GM18873 (cell line): ENCODE results near the gene ING4.
"Not testable (repeated sequence)": the region's sequence is repeated elsewhere in the genome, so short reads cannot be mapped to it uniquely, and the experiment has no call there.

Source experiments
- ATAC-seq: cut with Tn5 transposase; IDR thresholded peaks from one replicate; pipeline ENCODE4 v1.9.1; 2021; ENCODE audit warnings: mild to moderate bottlenecking, moderate library complexity, moderate number of reproducible peaks; ENCODE audit not compliant: unreplicated experiment, low FRiP score

The ING4 gene

DNA sequence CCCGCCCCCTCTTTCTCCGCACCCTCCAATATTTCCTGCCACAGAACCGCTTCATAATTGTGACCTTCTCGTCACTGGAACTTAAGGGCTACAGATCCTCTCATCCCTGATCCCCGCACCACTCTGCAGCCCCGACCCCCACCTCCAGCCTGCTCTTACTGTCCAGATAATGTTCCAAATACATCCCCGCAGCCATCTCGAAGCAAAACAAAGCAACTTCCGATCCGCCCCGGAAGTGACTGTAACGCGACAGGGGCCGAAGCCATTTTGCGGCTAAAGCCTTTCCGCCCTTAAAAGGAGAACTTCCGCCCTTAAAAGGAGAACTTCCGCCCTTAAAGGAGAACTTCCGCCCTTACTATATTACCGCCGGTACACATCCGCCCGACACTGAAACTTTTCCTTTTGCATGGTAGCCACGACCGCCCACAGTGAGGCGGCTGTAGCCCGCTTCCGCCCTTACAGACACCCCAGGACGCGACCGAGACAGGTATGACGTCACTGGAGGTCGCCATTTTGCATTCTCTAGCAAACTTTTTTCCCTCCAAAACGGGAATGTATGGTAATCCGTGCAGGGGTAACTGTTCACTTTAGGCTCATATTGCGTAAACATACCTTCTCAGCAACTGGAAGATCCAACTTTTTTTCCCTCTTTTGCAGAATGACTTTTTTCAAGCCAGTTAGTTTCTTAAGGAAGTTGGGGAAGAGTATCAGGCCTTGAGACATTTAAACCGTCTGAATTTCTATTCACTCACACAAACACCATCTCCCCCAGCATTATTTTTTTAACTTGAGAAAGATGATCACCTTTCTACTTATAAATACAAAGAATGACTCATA, at the start of gene ING4:
TSS of gene ING4 (minus strand) at position 214 of the 837 bp plus-strand sequence. CDS start at position 196, 18 bp downstream.
- ATAC-seq = peak; percentile 83

DNA sequence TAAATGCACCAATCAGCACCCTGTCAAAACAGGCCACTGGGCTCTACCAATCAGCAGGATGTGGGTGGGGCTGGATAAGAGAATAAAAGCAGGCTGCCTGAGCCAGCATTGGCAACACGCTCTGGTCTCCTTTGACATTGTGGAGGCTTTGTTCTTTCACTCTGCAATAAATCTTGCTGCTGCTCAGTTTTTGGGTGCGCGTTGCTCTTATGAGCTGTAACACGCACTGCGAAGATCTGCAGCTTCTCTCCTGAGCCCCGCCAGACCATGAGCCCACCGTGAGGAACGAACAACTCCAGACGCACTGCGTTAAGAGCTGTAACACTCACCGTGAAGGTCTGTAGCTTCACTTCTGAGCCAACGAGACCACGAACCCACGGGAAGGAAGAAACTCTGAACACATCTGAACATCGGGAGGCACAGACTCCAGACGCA, 46.1 kb upstream of the ING4 start:
- ATAC-seq = no peak

DNA sequence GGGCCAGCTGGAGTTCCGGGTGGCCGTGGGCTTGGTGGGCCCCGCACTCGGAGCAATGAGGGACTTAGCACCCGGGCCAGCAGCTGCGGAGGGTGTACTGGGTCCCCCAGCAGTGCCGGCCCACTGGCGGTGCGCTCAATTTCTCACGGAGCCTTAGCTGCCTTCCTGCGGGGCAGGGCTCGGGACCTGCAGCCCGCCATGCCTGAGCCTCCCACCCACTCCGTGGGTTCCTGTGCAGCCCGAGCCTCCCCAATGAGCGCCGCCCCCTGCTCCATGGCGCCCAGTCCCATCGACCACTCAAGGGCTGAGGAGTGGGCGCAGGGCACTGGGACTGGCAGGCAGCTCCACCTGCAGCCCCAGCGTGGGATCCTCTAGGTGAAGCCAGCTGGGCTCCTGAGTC, 45.4 kb upstream of the ING4 start:
- not testable (repeated sequence) for ATAC-seq

DNA sequence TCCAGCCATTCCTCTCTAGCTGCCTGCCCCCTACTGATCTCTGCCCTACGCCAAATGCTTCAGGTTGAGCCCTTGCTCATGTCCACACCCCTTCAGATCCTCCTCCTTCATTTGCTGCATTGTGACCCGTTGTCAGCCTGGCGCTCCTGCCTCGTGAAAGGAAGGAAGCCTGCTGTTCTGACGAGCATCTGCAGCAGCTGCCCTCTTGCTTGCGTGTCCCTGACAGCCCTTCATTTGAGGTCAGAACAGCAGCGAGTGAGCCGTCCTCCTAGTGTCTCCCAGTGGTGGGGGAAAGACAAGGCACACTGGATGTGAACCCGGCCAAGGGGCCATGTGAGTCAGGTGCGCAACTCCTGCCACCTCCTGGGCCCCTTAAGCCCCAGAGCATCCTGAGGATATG, 40.7 kb upstream of the ING4 start:
- no peak for ATAC-seq

DNA sequence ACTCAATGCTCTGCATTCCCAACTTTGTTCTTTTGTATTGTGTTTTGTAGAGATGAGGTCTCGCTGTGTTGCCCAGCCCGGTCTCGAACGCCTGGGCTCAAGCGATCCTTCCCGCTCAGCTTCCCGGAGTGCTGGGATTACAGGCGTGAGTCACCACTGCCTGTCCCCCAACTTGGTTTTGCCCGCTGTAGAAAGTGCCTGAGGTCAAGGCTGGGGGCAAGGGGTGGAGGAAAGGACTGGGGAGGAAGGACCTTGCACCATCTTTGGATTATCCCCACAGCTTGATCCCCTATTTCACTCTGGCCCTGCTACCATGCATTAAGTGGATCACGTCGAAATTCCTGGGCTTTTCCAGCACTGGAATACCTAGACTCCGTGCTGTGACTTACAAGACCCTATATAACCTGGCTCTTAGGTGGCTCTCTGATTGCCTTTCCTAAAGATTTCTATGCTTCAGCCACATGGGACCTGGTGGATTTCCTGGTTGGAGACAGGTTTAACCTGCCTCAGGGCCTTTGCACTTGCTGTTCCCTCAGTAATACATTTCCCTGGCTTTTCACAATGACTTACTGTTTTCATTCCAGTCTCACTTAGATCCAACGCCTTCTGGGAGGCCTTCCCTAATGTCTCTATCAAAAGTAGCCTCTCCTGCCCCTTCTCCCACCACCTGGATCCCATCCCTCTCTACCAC, 38.3 kb upstream of the ING4 start:
- ATAC-seq = no peak

DNA sequence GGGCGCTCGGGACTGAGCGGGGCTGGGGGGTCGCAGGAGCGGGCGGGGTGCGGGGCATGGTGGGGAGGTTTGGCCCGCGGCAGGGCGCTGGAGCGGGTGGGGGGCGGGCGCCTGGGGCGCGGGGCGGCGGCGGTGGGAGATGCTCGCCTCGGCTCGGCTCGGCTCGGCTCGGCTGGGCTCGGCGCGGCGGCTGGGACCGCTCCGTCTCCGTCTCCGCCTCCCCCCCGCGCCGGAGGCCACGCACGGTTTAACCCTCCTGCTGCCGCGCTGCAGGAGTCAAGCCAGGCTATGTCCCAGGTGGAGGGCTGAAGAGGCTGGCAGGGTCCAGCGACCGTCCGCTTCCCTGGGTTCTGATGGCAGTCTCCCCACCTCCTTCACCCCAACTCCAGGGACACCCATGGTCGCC, 37.7 kb upstream of the ING4 start, which contains the start of gene PIANP:
TSS of gene PIANP (minus strand) at position 170 of the 406 bp plus-strand sequence. CDS start 2,754 bp downstream, outside the sequence.
- no peak for ATAC-seq

GRCh38 chr12:6699989-6700645, 37.2 kb upstream of the ING4 start:
- ATAC-seq = no peak

GRCh38 chr12:6699259-6699988, 36.5 kb upstream of the ING4 start:
- no peak for ATAC-seq

GRCh38 chr12:6698352-6699046, 35.6 kb upstream of the ING4 start:
- ATAC-seq = no peak

DNA sequence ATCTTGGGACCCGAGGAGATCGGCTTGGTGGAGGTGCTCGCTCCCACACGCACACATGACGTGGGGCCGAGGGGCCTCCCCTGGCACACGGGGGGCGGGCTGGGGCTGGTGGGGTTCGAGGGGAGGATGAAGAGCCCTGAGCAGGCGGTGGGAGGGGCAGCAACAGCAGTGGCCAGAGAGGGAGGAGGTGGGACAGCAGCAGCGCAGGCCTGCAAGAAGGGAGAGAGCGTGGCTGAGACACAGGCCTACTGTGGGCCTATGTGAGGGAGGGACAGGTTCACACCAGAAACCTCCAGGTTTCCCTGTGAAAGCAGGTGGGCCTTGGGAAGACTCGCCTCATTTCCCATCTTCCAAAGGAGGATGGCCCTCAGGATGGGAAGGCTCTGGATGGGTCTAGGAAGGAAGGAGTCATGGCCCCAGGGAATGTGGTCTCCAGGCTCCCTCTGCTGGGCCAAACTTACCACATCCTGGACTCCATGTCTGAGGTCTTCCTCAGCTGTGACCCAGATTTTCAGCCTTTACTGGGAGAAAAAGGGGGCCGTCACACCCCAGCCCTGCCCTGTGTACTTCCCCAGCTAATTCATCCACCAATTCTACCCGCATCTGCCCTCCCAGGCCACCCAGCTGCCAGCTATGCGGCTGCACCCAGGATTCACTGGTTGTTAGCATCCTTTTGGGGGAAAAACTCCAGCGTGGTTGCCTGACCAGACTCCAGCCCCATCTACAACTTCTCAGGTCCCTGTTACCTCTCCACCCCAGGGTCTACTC, 34.8 kb upstream of the ING4 start:
- no peak for ATAC-seq

DNA sequence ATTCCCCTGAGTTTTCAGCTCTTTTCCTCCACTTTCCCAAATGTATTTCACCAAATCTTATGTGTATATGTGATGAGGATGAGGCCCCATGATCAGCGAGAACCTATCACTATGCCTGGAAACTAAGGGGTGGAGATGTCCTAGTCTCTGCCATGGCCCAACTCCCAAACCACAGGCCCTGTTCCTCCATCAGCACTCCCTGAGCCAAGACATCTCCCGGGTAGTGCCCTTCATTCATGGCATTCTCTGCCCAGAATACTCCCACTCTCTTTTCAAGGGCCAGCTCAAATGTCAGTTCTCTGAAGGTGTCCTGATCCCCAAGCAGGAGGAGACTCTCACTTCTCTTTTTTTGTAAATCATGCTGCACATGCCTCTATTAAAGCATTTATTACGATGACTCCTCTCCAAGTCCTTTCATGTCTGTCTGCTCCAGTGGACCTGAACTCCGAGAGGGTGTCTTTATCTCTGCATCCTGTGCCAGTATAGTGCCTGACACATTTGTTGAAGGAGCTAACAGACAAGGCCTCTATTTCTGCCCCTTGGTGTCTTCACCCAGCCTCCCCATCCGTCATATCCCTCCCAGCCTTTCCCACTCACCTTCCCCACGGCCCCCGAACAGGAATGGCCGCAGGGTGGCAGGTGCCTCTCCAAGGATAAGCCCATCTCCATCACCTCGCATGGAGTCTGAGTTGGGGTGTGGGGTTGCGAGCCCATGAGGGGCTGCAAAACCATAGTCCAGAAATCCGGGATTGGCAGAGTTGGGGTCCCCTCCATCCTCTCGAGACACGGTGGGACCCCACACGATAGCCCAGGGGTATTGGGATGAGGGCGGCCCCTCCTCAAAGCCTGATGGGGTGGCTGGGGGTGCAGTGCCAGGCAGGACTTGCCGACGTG, 34.0 kb upstream of the ING4 start:
- ATAC-seq = no peak

DNA sequence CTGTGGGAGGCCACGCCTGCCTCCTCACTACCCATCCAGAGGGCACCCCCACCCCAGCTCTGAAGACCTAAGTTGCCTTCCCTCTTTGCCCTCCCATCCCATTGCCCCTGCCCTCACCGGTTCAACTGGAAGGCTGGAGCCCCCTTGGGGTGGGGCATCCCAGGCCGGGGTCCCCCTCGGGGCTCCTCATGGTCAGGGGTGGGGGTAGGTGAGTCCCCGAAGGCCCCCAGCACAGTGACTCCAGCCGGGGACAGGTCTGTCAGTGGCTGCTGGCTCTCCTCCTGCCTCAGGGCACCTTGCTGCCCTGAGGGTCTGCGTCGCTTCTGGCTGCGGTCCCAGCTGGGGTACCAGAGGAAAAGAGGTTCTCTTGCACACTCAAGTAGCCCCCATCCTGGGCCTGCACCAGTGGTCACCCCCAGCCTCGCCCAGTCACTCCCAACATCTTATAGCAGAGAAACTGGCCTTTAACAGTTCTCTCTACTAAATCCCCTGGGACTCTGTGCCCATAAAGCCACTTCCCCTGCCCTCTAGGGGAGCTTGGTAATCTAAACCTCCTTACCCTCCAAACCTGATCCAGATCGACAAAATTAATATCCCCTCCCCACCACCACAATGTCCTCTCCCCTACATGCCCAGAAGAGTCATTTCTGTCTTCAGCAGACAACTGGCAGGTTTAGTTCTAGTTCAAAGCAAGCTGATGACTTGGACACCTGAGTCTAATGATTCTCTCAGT, 32.6 kb upstream of the ING4 start:
- no peak for ATAC-seq

- ATAC-seq = no peak
Observed at GRCh38 chr12:6694701-6695100, 31.8 kb upstream of the ING4 start.

GRCh38 chr12:6693832-6694355, 31.0 kb upstream of the ING4 start:
- ATAC-seq = no peak

DNA sequence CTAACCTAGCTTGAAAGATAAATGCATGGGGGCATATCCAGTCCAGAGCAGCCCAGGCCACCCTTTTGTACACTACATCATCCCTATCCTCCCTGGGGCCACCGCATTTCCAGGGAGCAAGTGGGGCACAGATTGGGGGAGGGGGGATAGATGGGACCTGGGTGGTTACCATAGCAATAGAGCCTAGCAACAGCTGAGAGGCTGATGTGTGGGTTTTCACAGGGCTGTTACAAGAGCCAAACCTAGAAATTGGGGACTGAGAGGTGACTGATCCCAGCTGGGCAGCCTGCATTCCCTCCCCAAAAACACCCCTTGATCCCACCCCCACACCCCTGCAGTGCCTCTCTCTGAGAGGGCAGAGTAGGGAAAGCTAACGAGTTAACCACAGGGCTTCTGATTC, 30.0 kb upstream of the ING4 start:
- no peak for ATAC-seq

- no peak for ATAC-seq
Observed at GRCh38 chr12:6691473-6691872, 28.6 kb upstream of the ING4 start.
